Epidermal melanocyte (primary cell): ENCODE data around the gene DOCK10.

Experiments
- DNase-seq: peaks from one replicate; pipeline ENCODE4 v3.0.0; 2011; ENCODE audit warnings: low spot score; ENCODE audit not compliant: insufficient read length

DOCK10 gene

DNA sequence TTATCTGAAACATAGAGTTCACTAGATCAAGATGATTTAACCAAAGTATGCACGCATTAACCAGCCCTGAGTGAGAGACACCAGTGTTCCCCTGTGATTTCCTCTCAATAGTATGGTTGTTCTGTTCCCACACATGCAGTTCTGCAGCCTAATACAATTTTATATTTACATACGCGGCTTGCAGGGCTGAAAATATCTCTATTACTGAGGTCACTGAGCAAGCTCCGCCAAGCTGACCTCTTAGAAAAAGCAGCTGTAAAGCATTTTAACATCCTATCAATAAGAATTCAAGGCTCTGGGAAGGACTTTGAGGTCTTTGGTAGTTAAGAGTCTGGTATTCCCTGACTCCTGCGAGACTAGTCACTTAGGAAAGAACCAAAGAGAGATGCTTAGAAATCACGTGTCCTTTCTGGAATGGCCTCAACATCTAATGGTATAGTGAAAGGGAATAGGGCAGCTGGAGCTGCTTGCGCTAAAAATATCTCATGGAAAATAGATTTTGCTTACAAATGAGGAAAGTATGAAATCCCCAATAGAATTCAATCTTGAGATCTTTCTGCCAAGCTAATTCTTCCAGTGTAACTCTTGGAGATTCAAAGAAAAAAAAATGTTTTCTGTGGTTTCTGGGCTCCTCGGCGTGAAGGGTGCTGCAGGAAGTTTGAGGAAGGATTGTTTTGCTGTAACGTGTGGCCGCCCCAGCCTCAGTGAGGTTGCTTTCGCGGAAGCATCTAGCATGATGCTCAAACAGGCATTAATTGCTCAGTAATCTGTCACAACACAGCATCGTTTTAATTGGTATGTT, 59.2 kb downstream of the DOCK10 start:
- no peak for DNase-seq

DNA sequence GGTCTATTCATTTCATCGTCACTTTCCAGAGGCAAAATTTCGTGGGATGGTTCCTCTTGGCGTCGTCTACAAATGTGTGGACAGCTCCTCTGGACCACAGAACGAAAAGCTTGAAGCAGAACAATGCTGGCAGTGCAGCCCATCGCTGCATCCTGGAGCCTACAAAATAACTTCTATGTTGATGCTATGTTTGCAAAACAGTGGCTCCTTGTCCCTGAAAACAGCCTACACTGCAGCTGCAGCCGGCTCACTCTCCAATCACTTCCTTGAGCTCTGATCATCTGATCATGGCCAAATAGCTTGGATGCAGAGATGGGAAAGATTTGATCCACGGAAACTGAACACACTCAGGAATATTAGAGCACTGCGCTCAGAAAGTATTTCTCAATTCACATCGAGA, 60.0 kb downstream of the DOCK10 start:
- peak; percentile 48 for DNase-seq

DNA sequence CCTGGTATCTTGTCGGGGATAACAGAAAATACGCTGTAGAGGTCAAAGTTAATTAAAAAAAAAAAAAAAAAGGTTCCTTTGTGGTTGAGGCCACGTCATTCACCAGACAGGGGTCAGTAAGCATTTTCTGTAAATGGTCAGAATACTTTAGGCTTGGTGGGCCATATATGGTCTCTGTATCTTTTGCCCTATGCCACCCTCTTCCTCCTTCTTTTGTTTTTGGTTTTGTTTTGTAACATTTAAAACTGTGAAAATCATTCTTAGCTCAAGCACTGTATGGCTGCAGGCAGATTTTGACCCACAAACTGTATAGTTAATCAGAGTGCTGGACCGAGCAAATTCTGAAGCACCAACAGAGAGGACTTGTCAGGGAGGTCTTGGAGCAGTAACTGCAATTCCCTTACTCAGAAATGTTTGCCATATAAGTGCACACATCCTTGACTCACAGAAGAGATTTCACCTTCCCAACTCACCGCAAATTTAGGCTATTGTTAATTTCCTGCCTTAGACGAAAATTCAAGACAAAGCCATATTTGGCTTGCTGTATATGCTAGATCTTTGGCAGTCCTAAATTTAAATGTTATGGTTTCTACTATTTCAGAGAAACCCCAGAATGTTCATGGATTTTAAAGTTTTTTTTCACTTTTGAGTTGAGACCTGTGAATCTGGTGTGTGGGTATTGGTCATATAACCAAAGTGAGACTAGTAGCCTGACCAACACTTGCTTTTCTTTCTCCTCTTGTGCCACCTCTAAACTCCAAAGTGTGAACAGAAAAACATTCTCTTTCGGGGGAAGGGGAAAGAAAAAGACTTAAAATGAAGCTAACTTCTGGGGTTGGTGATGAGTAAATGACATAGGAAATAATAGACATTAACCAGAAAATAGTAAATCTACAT, 65.4 kb downstream of the DOCK10 start:
- no peak for DNase-seq

DNA sequence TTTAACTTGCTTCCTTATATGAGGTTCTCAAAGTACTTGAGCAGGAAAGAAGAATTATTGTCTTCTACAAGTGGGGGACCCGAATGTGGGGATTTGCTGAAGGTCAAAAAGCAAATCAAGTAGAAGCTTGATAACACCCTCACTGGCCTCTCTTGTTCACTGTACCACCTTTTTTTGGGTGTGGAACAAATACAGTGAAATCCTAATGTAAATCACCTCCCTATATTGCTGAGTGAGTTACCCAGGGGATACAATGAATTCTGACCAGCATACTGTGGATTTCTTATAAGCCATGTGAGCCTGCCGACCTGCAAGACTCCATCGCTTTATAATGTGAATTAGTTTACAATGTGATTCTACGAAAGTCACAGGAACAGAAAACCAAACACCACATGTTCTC, 66.5 kb downstream of the DOCK10 start:
- no peak for DNase-seq

DNA sequence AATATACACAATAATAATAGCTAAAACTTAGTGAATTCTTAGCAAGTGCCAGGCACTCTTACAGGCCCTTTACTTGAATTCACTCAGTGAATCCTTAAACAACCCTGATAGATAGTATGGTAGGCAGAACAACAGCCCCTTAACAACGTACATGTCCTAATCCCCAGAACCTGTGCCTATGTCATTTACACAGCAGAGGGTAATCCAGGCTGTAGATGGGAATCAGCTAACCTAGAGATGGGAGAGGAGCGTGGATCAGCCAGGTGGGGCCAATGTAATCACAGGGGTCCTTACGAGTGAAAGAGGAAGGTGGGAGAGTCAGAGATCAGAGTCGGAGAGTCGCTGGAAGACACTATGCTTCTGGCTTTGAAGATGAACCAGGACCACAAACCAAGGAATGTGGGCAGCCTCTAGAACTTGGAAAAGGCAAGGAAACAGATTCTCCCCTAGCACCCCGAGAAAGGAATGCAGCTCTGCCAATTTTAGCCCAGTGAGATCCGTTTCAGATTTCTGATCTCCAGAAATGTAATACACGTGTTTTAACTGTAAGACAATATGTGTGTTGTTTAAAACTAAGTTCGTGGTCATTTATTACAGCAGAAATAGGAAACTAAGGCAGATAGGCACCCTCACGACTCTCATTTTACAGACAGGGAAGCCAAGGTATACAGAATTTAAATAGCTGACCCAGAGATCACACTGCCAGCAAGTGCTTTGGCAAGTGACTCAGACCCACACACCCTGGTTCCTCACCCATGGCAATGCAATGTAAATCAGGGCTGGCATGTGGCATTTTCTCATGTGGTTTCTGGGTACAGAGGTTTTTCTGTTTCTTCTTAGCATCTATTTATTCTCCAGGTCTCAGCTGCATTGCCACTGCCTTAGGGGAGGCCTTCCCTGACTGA, 68.9 kb downstream of the DOCK10 start:
- DNase-seq = no peak

DNA sequence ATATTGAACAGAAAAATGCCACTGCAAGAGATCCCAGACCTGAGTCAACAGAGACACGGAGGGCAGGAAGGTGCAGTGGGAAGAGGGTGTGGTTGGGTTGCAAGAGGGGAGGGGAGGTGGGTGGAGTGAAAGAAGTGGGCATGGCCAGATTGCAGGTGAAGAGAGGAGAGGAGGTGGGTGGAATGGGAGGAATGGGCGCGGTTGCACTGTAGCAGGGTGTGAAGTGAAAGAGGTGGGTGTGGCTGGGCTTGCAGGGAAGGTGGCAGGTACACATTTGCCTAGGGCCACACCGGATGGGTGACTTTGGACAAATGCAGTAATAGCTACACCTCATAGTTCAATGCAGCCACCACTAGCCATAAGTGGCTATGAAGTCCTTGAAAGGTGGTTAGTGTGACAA, 71.1 kb downstream of the DOCK10 start:
- DNase-seq = no peak

DNA sequence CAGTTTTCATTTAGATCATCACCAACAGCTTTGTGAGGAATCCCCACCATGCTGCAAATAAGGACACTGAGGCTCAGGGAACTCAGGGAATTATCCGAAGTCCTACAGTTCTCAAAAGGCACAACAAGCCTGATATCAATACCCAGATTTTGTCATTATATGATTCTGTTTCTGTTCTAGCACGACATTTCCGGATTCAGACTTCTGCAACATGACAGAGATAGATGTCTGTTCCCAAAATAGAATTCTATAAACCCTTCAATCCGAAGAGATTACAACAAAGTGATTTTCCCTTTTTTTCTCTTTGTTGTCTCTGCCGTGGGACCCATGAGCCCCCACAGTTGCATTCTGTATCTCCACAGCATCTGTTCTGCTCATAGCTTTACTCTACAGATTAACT, 72.0 kb downstream of the DOCK10 start:
- DNase-seq = no peak

DNA sequence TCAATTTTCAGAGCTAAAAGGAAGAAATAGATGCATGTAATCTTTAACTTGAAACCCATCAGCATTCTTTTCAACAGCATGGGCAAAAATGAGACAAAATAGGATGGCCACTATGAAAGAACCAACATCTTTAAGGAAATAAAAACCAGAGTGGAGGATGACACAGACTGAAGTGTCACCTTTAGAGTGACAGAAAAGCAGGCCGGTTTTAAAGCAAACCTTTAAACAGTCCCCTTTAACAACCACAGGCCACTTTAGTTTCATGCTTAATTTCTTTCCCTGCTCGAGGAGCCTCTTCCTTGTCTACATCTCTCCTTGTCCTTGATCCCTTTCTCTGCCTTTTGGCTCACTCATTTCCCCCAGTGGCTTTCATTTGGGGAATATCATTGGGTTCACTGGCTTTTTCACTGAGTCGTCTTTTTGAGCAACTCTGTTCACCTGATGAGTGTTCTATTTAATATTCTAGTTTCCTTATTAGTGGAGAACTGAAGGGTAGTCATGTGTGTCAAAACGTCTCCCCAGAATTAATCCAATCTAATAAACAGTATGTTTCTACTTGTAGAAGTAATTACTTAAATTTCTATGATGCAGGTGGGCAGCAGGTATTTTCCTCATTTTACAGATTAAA, 72.5 kb downstream of the DOCK10 start:
- no peak for DNase-seq

DNA sequence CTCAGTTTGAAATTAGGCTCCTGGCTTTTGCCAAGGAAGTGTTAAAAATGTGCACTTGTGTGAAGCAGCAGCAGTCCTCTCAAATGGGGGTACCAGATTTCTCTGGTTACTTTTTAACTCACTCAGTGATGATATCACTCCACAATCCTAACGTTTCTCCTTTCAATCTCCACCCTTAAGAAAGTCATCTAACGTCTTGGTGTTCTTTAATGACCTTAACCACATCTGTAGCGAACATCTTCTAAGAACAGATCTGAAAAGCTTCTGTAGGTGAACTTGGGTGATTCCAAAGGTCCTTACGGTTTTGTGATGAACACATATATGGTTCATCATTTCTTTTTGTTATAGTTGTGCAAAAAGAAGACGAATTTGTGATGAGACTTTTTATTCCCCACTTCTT, 73.2 kb downstream of the DOCK10 start:
- no peak for DNase-seq

DNA sequence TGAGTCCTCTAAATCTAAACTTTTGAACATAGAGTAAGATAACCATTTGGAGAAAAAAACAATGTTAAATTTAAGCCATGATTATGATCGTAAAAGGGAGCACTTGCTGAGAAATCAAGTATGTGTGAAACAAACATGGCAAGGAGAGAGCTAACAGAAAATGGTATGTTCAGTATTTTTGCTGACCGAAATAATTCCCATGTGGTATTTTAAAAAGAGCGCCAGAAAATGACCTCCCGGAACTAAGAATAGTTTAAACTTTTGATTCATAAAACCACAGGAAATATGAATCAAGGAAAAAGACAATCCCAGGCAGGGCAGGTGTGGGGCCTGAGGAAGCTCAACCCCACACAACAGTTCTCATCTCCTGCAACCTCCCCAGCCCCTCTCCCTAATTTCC, 74.2 kb downstream of the DOCK10 start:
- DNase-seq = no peak

DNA sequence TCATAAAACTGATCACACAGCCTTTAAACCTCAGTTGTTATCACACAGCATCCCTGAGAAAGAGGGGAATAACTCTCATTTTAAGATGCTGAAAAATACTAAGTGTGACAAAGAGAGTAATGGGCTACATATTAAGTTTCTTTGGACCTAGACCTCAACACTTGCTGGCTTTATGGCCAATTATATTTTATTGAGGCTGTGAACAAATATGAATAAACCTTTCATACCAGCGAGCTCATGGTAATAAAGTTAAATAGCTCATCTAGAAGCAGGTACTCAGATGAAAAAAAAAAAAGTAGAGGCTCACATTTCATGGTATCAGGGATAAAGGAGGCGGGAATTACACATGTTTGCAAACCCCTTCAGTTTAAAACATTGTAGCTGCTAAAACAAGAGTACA, 75.7 kb downstream of the DOCK10 start:
- no peak for DNase-seq

DNA sequence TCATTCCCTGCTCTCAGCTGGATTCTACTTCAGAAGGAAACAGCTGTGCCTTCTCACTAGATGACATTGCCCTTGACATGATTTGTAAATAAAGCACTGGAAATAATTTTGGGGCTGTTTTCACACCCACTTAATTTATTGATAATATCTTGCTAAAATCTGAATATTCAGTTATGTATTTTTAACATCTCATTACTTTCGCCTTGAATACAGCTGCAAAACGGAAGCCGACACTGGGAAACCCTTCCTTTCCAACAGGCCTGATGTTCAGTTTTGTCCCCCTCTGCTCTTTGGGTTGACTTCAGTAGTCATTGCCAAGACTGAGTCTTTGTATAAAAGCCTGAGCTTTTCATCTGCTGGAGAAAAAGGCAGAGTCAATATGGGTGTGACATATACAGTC, 82.7 kb downstream of the DOCK10 start:
- no peak for DNase-seq

DNA sequence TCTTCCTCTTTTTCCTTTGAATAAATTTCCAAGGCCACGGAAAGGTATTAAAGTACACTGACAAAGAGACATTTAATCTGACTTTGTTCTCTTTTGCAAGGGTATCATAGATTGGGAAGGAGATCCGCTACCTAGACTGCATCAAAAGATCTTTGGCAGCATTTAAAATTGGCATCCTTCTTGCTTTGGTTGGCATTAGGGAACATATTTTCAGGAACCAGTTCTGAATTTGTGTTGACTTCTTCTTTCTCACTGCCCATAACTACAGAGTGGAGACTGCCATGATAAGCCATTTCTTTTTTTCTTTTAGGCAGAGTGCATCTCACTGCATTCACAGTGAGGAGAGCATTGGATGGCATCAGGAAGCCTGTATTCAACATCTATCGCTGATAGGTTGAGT, 83.4 kb downstream of the DOCK10 start:
- no peak for DNase-seq

DNA sequence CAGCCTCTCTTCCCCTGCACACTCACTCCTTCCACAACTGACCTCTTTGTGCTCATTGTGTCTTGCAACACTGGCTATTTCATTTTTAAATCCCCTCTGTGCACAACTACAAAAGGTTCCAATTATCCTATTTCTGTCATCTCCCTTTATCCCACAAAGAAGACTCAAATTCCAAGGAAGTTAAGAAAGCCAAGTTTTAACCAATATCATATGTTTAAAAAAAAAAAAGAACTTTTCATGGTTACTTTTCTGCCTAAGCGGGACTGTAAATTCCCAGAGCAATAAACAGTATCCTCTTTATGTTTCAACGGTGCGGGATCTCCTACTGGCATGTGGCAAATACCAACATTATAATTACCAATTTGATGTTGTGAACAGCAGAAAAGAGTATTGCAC, 83.8 kb downstream of the DOCK10 start:
- DNase-seq = peak; percentile 65

DNA sequence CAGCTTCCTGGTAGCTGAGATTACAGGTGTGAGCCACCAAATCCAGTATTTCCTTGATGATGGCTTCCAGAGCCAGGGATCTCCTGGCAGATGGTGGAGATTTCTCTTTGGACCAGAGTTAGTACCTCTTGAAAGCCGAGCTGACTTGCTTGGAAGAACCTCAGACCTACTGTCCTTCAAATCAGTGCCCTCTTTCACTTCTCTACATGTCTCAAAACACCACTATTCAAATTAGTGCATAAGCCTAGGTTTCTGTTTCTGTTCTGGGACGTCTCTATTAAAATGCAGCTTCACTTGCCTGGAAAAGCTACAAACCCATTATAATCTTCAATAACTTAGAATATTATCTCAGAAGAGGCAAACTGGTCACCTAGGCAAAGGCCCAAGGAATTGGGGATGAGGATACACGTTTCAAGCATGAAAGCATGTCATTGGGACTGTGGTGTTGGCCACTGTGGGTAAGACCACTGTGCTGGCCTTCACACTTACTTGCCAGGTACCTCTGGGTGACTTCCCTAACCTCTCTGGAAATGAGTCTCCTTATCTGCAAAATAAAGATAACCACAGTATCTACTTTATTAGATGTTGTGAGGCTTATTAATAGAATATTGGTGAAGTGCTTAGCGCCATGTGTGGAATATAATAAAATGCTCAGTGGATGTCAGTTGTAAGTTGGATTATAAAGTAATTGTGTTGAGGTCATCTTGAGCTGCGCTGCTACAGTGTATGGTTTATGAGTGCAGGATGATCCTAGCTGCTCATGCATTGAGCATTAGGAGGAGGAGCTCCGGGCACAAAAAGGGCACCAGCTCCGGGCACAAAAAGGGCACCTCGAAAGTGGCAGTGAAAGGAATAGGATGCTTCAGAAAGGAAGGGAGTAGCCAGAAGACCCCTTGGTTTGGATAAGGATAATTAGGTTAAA, 84.5 kb downstream of the DOCK10 start:
- DNase-seq = no peak

DNA sequence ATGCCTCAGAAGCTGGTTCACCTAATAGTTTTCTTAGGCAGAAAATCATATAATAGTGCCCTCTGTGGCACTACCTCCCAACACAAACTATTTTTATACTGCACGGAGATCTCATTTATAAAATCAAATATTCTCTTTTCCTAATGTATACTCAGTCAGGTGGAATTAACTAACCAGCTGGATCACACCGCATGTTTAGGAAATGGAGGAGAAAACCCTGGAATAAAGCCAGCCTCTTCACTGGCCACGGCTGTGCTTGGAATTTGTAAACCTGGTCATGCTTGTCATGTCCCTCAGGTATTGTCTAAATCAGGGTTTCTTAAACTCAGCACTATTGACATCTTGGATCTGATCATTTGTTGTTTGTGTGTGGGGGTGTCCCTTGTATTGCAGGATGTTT, 85.6 kb downstream of the DOCK10 start:
- DNase-seq = no peak

DNA sequence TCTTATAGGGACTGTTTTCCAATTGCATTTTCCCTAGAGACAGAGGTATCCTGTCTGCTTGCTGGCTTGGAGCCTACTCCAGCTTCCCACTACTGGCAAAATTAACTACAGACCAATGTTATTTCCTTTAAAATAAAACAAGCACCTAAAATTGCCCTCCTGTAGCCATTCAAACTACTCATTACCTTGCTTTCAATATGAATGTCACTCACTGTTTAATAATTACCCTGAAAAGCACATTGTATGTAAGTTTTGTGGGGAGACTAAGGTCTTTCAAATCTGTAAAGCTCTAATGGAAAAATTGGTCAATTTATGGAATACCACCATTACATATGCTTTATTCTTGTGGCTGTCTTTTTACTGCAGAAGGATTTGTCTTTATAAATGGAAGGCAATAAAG, 87.3 kb downstream of the DOCK10 start:
- no peak for DNase-seq

DNA sequence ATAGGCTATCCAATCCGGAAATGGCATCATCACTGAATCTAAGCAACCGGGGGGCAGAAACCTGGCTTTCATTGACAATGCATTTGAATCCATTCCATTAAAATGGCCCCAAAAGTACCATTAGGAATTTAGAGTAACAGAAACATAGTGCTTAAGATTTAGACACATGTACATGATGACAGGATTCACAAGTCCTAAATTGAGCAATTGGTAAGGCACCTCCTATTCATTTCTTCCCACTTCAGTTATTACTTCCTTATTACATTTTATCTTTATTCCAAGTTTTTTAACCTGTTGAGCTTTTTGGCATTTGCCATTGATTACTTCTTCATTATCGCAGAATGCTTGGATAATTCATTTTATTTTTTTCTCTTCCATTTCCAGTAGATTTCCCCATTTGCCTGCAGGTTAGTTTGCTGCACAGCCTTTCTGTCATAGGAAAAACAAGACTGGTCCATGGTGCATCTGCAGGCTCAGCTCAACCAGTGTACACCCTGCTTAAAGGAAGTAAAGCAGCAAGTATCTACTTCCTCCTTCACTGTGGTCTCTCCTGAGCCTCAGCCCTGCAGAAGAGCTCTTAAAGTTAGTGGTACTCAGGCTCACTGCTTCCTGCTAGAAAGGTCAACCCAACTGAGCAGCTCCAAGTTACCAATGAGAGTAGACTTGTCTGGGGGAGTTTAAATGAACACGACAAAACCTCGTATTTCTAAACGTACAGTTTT, 89.2 kb downstream of the DOCK10 start:
- DNase-seq = no peak

DNA sequence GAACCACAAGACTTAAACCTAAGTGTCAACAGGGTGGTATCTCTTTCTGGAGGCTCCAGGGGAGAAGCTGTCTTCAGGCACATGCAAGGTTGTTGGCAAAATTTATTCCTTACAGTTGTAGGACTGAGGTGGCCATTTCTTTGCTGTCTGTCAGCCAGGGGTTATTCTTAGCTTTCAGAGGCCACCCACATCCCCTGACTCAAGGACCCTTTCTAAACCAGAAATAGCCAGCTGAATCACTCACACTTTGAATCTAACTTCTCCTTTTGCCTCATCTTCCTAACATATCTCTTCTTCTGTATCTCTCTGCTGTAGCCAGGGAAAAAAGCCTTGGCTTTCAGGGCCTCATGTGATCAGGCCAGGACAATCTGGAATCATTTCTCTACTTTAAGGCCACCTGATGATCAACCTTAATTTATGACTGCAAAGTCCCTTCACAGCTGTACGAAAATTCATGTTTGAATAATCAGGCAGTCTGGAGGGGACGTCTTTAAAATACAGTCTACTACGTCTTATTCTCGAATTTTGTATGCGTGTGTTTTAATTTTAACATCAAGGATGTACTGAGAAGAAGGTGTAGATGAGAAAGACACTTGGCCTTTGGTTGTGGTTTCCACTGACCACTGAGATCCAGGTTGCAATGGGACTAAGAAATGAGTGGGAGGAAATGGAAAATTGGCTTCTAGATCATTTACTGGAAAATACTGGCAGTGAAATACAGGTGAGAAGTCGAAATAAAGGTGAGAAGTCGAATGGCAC, 90.4 kb downstream of the DOCK10 start:
- no peak for DNase-seq
